Stimulated activated CD4-positive, alpha-beta T cell treated with anti-CD3 and anti-CD28 coated beads, Interleukin-4, amount 100 ng/mL, for 24 hours (primary cell): ENCODE results near the gene ACVR1B.
A peak's percentile ranks its signal among the peaks of the same experiment; 100 is the strongest.

ENCODE experiments used
- DNase-seq: peaks from one replicate; pipeline ENCODE4 v3.0.0-alpha.2; 2020

Gene ACVR1B

GRCh38 chr12:51944608-51945233 lies 6.8 kb upstream of the ACVR1B start:
- no peak for DNase-seq

GRCh38 chr12:51947246-51947996 lies 4.1 kb upstream of the ACVR1B start:
- no peak for DNase-seq

- no peak for DNase-seq
Observed at GRCh38 chr12:51948066-51948465, 3.4 kb upstream of the ACVR1B start.

GRCh38 chr12:51949342-51950030 lies 2.0 kb upstream of the ACVR1B start:
- DNase-seq: no peak

- no peak for DNase-seq
Observed at GRCh38 chr12:51950682-51951198, 759 bp upstream of the ACVR1B start.

GRCh38 chr12:51951843-51952722 lies 584 bp downstream of the ACVR1B start:
- DNase-seq: no peak

GRCh38 chr12:51953089-51953488 lies 1.6 kb downstream of the ACVR1B start:
- DNase-seq: no peak

GRCh38 chr12:51953864-51954263 lies 2.4 kb downstream of the ACVR1B start:
- DNase-seq: no peak

GRCh38 chr12:51954561-51955361 lies 3.3 kb downstream of the ACVR1B start:
- DNase-seq: no peak

GRCh38 chr12:51955702-51956101 lies 4.2 kb downstream of the ACVR1B start:
- no peak for DNase-seq

- DNase-seq: no peak
Observed at GRCh38 chr12:51958542-51958941, 7.0 kb downstream of the ACVR1B start.

GRCh38 chr12:51959211-51959610 lies 7.7 kb downstream of the ACVR1B start:
- no peak for DNase-seq

- DNase-seq: no peak
Observed at GRCh38 chr12:51959921-51960320, 8.4 kb downstream of the ACVR1B start.

GRCh38 chr12:51960488-51960887 lies 9.0 kb downstream of the ACVR1B start:
- no peak for DNase-seq

GRCh38 chr12:51960890-51961289 lies 9.4 kb downstream of the ACVR1B start:
- DNase-seq: no peak

GRCh38 chr12:51961834-51962233 lies 10.3 kb downstream of the ACVR1B start:
- DNase-seq: no peak

- DNase-seq: no peak
Observed at GRCh38 chr12:51962737-51963136, 11.2 kb downstream of the ACVR1B start.

- no peak for DNase-seq
Observed at GRCh38 chr12:51963477-51963876, 12.0 kb downstream of the ACVR1B start.

GRCh38 chr12:51969643-51970042 lies 18.1 kb downstream of the ACVR1B start:
- DNase-seq: no peak

- DNase-seq: peak; percentile 62
Observed at GRCh38 chr12:51970904-51971646, 19.6 kb downstream of the ACVR1B start.
